HG03175 (cell line): ENCODE results near the gene KCNK3.

Experiments
- ATAC-seq: cut with Tn5 transposase; IDR thresholded peaks from one replicate; pipeline ENCODE4 v1.9.1; 2021; ENCODE audit warnings: mild to moderate bottlenecking, moderate library complexity; ENCODE audit not compliant: unreplicated experiment

The KCNK3 gene

GRCh38 chr2:26710145-26710544 lies 17.6 kb downstream of the KCNK3 start:
- ATAC-seq, result no peak

DNA sequence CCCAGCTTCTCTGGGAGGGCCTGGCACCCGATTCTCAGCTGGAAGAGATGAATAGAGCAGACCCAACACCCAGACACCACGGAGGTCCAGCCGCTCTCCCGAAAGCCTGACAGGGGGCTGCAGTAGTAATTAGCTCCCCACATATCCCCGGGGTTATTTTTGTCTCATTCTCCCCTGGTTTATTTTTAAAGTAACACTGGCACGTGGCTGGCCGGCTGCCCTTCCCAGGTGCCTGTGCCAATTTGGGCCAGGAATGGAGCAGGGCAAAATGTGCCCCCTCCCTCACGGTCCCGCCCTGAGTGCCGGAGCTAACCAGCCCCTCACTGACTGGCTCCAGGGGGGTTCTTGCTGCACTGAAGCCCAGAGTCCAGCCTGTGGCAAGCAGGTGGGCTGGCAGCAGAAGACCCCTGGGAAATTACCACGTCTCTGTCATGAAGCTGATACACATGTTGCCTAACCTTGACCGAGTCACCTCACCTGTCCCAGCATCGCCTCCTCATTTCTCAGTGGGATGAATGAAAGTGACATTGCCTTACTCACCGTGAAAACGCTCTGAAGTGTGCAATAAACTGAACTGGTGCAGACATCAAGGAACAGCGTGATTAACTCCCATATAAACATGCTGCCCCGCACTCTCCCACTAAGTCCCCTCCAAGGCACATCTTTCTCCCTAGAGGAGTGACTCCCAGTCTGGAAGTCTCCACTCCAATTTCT lies 18.4 kb downstream of the KCNK3 start:
- no peak for ATAC-seq

GRCh38 chr2:26711457-26712161 lies 19.1 kb downstream of the KCNK3 start:
- no peak for ATAC-seq

DNA sequence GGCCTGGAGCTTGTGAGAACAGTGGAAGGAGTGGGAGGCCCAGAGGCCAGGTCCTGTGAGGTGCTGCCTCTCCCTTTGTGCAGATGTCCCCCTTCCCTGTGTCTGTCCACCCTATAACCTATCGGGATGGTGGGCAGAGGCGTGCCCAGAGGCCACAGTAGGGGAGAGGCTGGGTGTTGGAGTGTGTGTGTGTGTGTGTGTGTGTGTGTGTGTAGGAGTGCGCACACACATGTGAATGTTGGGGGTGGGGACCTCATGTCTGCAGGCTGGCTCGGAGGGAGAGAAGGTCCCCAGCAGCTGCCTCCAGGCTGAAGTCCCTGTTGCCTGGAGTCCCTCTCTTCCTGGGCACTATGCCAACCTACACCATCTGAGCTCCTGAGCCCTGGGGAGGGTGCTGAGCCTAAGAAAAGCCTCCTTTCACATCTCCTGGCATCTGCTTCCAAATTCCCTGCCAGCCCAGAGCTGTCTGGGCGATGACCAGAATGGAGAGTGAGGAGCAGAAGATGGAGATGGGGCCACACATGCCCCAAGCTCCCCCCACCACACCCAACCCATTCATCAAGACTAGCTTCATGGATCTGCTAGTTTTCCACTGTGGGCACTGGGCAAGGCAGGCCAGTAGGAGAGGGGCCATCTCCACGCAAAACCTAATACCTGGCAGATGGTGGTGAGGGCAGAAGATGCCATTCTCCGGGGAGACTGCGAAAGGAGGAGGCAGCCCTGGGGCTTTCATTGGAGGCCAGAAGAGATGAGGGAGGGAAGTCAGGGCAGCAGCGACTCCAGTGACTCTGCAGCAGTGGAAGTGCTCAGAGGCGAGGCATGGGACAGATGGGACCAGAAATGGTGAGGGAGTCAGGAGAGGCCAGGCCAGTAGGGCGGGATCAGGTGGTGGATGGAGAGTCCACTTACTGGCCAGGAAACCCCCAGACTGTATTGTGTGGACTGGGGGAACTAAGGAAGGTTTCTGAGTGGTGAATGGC lies 20.3 kb downstream of the KCNK3 start:
- no peak for ATAC-seq

DNA sequence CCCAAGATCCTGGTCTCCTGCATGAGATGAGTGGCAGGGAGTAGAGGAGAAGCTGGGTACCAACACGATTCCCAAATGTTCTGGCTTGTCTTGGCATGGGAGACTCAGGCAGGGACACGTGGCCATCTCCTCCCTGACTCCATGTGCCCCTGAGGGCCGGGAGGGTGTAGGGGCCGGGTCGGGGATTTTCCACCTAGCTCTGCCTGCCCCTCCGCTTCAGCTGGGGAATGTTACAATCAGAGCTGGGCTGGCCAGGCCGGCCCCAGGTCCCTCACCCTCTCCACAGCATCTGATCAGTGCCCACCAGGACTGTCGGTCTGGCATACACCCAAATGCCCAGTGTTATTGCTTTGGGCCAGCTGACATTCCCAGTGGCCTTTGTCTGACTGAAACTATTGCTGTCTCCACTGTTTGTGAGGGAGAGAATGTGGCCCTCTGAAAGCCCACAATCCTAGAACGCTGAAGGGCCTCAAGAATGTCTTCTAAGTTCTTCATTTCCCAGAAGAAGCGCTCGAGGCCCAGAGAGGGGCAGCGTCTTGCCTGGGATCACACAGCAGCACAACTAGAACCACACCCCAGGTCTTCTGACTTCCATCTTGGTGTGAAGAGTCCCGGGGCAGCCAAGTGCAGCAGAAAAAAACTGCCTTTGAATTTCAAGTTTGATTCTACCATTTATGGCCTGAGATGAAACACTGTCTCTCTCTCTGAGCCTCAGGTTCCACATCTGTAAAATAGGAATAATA lies 23.2 kb downstream of the KCNK3 start:
- no peak for ATAC-seq

DNA sequence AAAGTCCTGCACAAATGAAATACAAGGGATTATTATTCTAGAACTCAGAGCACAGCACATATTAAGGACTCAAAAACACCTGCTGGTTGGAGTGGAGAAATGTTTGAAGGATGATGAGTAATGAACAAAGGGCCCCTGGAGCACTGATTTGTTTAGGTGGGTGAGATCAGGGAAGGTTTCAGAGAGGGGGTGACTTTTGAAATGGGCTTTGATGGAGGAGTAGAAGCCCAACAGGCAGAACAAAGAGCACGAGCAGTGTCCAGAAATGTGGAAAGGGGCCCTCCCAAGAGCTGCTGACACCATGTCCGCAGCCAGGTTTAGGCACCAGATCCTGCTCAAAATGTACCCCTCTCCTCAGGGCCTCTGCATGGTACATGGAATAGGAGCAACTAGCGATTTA lies 23.8 kb downstream of the KCNK3 start:
- no peak for ATAC-seq

- ATAC-seq, result no peak
Observed at GRCh38 chr2:26716769-26717168, 24.2 kb downstream of the KCNK3 start.

- ATAC-seq, result no peak
Observed at GRCh38 chr2:26717362-26717761, 24.8 kb downstream of the KCNK3 start.

DNA sequence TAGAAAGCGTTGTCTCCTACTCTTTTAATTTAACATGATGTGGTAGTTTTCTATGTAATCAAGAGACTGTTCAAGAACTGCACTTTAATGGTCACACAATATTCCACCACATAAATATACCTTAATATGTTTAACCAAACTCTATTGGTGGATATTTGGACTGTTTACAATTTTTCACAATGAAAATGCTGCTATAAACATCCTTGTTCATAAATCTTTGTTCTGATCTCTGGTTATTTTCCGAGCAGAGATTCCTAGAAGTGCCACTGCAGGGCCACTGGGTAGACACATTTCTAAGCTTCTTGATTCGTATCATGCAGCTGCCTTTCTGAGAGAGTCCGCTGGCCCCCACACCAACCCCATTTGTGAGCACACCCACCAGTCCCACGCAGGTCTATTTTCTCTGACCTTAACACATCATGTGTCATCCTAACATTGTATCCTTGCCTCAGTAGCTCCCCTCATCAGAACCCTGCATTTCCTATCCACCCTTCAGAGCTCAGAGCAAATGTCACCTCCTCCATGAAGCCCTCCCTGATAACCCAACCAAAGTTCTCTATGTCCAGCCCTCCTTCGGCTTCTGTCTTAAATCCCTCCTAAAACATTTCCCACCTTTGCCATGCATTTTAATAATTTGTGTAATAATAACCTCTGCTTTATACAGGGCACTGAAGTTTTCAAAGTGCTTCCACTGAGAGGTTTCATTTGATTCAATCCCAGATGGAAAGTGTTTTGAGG lies 26.6 kb downstream of the KCNK3 start:
- ATAC-seq, result no peak

DNA sequence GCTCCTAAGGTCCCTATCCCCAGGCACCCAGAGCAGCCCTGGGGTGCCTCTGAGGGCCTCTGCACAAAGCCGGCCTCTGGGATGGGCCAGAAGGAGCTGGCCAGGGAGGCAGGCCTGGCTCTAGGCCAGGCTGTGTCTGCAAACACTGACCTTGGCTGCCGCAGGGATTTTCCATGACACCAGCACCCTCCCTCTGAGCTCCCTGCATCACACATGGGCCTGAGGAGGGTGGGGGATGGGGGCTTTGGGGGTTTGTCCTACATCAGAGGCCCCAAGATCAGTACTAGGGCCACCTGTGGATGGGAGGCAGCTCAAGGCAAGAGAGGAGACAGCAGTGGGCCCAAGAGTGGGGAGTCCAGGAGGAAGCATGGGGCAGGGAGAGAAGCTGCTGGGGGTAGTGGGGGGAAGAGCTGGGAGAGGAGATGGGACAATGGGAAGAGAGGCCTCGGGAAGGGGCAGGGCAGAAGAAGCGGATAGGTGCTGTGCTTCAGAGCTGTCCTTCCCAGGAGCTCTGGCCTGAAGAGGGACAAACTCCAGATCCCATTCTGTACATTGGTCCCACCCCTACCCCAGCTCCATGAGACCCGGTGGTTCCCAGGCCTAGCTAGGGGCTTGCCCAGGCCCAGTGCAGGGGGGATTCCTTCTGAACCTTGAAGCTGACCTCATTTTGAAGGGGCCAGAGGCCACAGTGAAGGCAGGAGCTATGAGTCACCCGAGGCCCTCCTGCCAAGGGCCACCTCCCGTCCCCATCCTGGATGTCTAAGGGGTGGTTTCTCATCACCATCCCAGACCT lies 28.0 kb downstream of the KCNK3 start:
- ATAC-seq, result no peak

- ATAC-seq, result no peak
Observed at GRCh38 chr2:26721115-26722032, 28.9 kb downstream of the KCNK3 start.

DNA sequence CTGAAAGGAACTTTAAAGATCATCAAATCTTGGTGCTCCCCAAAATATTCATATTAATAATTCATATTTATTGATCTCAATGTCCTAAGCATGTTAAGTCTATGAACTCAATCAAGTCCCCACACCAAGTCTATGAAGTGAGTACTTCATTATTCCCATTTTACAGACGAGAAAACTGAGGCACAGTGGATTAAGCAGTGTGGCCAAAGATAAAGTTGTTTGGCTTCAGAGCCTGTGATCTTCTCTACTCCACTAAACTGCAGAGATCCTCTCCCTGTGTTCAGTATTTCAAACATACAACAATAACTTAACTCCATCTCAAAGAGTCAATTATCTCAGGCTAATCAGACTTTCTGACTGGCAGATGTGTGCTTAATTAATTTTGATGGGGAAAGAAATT lies 29.8 kb downstream of the KCNK3 start:
- ATAC-seq, result no peak

DNA sequence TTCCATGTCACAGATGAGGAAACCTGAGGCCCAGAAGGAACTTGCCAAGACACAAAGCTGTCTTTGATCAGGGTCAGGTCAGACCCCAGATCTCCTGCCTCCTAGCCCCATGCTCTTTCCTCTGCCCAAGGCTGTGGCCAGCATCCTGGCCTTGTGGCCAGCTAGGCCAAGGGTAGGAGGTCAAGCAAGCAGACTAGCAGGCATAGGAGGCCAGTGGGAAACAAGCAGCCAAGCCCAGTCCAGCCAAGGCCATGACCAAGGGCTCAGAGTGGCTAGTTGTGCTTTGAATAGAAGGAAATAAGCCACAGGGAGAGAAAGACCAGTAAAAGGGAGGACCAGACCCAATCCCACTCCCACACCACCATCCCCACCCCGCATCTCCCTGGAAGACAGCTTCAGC lies 30.4 kb downstream of the KCNK3 start:
- no peak for ATAC-seq

GRCh38 chr2:26723475-26723874 lies 31.0 kb downstream of the KCNK3 start:
- no peak for ATAC-seq

GRCh38 chr2:26723991-26724750 lies 31.6 kb downstream of the KCNK3 start:
- ATAC-seq, result no peak

DNA sequence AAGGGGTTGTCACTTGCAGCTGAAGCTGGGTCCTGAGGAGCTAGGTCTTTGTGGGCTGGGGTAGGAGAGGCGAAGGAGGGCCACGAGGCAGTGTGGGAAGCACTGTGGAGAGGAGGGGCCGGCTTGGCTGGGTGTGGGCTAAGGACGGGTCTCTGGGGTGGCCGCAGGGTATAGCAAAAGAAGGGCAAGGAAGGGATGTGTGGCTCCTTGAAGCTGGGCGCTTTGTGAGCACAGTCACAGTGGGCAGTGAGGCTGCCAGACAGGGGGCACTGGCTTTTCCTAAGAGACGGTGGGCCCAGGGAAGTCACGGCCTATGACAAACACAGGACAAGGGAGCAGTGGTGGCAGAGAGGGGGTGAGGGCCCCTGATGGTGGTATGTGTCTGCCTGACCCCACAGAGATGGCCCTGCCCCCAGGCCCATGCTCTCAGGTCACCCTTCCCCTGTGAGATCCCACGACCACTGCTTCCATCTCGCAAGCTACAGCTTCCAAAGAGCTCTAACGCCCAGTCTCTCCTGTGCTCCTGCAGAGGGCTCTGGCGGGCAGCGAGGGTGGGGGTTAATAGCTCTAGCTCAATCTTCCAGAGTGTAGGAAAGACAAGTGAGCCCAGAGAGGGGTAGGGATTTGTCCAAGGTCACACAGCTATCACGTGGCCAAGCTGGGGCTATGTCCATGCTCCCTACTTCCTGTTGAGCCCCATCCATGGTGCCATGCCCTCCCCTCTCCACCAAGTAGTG lies 32.4 kb downstream of the KCNK3 start:
- ATAC-seq, result no peak

- ATAC-seq, result no peak
Observed at GRCh38 chr2:26725521-26725820, 32.9 kb downstream of the KCNK3 start.
